GM19468 (cell line): ENCODE measurements around the gene MEP1B.
"Not testable (repeated sequence)": the region's sequence is repeated elsewhere in the genome, so short reads cannot be mapped to it uniquely, and the experiment has no call there.

Experiments used
- ATAC-seq: cut with Tn5 transposase; IDR thresholded peaks from one replicate; pipeline ENCODE4 v1.9.1; 2021; ENCODE audit warnings: mild to moderate bottlenecking, moderate library complexity, moderate number of reproducible peaks; ENCODE audit not compliant: unreplicated experiment; ENCODE audit errors: extremely low read depth

Gene MEP1B

DNA sequence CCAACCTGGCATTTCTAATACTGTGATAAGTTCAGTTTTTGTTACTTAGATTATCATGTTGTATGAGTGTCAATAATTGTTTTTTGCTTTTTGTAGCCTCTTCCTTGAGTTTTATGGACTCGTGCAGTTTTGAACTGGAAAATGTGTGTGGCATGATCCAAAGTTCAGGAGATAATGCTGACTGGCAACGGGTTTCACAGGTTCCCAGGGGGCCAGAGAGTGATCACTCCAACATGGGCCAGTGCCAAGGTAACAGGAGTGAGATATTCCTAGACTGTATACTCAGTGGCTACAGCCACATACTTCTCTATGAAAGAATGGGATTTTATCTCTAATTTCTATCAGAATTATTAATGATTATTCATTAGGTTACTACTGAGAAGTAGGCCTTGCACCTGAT lies 18.2 kb downstream of the MEP1B start:
- ATAC-seq, result no peak

DNA sequence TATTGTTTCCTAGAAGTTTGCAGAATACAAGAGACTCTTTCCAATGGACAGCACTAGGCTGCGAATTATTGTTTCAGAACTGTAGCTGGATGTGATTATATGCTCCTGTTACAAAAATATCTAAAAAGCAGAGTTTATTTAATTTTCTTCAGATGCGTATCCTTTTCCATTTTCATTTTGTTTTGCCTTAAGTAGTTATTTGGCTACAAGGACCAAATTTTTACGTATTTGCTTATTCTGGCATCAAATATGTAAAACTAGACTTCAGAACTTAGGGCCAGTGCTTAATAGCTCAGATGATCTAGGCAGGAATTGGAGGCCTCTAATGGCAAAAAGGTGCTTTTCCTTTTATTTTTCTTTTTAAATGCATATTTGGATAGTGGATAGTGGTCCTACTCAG lies 18.7 kb downstream of the MEP1B start:
- no peak for ATAC-seq

GRCh38 chr18:32209685-32210445 lies 20.0 kb downstream of the MEP1B start:
- no peak for ATAC-seq

DNA sequence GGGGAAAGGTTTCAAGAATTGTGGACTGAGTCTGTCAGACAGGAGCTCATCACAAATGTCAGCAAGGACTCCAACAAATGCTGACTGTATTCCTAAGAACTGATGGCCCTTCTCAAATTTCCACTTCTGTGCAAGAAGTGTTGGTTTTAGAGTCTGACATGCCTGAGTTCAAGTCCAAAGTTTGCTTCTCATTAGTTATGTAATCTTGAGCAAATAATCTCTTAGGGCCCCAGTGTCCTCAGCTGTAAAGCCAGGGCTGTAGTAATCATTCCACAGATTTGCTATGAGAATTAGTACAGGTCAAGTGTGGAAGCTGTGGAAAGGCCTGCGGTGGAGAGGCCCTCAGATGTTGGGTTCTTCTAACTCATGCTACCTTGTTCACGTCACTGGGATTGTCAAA lies 23.9 kb downstream of the MEP1B start:
- ATAC-seq, result no peak

- ATAC-seq, result no peak
Observed at GRCh38 chr18:32216390-32216789, 26.6 kb downstream of the MEP1B start.

DNA sequence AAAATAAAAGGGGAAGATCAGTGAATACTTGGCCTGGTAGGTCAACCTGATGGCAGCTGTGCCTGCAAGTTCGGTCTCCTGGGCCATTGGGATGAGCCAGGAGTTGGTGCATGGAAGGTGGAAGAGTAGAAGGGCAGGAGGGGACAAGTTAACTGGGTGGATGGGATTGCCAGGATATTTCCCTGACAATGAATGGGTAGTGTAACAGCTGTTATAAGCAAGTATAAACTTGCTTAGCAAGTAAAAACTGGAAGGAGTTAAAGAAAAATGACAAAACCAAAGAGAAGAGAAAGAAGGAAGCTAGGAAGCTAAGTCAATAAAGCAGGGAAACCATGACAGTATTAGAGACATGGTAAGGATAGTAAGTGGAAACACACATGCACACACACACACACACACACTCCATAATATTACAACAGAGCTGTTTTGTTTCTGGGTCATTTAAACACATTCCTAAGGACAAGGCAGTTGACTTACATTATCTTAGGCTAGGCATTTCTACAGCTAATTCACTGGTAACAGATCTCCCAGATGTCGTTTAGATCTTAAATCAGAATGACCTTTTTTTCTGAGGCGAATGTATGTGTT lies 29.7 kb downstream of the MEP1B start:
- no peak for ATAC-seq

- not testable (repeated sequence) for ATAC-seq
Observed at GRCh38 chr18:32233348-32233747, 43.5 kb downstream of the MEP1B start.

GRCh38 chr18:32237049-32237448 lies 47.2 kb downstream of the MEP1B start:
- ATAC-seq, result no peak

DNA sequence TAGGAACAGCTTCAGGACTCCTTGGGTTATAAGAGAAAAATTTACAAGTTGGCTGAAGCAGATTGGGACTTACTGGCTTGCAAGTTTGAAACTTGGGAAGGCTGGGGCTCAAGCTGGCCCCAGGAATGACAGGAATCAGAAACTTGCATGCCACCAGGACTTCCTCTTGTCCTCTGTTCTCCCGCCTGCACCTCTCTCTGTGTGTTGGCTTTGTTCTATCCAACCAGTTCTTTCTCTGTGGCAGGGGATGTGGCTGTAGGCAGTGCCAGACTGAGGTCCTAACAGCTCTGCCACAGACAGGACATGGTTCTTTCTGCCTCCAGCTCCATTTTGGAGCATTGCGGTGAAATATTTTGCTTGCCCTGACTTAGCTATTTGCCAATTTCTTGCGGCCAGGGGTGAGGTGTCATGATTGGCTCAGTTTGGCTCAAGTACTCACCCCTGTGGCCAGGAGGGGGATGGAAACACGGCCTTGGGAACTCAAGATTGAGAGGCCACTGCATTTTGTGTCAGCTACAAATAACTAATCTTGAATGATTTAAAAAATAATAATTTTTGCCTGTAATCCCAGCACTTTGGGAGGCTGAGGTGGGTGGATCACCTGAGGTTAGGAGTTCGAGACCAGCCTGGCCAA lies 48.9 kb downstream of the MEP1B start:
- no peak for ATAC-seq

GRCh38 chr18:32242395-32242794 lies 52.6 kb downstream of the MEP1B start:
- ATAC-seq, result no peak

- no peak for ATAC-seq
Observed at GRCh38 chr18:32243358-32243757, 53.5 kb downstream of the MEP1B start.

DNA sequence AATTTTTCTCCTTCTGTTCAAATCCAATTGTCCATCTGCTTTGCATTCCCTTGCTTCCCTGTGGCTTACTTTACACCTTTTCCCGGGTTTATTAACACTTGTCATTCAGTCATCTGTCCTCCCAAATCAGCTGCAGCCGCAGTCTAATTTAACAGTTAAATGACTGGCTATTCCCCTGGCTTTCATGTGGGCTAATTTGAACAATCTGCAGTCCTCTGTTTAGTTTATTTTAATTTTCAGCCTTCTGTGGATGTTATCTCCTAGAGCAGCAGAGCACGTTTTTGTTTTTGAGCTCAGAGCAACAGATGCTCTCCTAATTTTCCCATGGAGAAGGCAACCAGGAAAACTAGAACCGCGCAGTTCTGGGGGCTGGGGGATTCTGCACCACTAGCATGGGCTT lies 55.0 kb downstream of the MEP1B start:
- ATAC-seq, result no peak

DNA sequence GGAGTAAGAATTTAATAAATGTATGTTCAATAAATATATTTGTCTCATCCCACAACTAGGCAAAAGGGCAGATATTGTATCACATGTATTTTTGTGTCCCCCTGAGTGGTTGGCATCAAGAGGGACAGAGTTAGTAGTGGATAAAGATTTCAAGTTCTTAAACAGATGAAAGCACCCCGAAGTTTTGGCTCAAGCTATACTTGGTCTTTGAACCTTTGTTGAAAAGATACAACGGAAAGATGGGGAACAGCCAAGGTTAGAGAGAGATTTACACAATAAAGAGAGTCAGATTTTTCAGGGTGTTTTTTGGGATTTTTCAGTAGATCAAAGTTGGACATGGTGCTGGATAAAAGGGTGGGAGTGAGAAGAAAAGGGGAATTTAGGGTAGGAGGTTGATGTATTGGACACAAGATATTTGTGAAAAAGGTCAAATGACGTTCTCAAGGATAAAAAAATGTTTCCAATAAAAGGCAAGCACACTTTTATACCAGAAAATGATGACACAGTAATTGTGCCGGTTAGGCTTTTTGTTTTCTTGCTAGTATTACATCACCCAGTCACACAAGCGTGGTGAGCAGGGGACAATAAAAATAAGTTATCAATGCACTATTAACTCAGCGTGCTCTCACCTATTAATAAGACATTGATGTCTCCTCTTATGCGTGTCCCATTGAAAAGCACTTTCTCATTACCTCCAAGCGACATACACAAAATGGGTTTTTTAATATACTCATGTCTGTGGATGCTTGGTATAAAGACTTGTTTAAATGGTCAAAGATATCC lies 59.5 kb downstream of the MEP1B start:
- no peak for ATAC-seq

- no peak for ATAC-seq
Observed at GRCh38 chr18:32251466-32251865, 61.6 kb downstream of the MEP1B start.

GRCh38 chr18:32252141-32252860 lies 62.5 kb downstream of the MEP1B start:
- no peak for ATAC-seq

DNA sequence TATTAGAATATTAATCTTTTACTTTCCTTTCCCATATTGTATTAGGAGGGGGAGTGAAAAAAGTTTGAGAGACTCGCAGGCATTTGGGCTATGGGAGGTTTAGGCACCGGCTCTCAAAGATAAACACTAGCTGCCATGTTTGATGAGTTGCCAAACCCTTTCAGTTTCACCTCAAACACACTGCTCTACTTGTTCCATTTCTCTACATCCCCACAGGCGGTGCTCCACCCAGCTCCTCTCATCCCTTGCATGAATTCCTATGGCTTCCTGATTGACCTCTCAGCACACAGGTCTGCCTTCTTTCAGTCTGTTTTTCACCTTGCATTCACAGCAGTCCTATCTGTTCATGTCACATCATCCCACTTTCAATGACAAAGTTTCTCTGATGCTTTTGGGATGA lies 65.7 kb downstream of the MEP1B start:
- ATAC-seq, result no peak

DNA sequence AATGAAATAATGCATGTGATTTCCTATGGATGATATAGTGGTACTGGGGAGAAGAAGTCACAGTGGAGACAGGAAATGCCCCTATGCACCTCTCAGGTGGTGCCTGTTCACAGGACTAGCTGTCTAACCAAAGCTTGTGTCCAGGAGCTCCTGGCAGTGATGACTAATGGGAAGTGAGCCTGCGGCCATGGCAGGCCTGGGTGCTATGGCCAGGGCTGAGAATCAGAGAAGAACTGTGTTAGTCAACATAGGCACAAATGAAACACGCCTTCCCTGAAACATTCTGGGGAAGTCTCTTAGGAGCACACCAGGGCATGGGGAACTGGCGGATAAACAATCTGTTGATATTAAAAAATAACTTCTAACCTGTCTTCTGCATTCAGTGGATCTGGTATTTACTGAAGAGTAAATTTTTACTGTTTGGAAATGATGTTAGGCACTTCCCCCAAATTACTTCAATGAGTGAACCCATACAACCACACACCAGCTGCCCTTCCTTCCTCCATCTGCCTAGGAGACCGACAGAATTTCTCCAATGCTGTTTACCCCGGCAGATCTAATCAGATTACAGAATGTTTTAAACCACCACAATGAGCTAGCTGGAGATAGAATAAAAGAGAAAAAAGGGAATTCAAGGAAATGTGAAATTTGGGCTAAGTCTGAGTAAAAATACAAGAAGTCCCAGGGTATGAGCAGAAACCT lies 67.4 kb downstream of the MEP1B start:
- no peak for ATAC-seq

GRCh38 chr18:32258148-32258547 lies 68.3 kb downstream of the MEP1B start:
- no peak for ATAC-seq

DNA sequence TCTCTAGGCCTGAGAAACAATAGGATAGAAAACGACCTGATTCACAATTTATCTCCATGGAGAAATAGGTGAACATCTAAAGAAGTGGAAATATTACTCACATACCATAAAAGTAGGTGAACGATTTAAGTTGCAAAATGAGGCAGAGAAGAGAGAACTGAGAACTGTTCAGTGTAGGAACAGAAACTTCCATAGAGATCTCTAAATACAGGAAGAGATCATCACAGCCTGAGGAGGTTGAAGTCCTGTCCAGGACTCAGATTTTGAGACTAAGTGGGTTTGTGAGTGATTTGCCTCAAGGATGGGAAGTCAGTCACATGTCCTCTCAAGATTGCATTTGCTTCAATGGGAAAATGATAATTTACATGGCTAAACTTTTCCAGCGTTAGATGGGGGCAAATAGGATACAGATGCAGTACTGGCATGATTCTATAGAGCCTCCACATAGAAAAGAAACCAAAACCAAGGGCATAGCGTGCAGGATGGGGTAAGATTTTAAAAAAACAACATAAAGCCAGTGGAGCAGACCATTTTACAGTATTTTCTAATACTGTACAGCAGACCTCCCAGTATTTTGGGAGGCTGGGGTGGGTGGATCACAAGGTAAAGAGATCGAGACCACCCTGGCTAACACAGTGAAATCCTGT lies 68.8 kb downstream of the MEP1B start:
- no peak for ATAC-seq
